Smooth muscle cell (in vitro differentiated cells): Measurements from ENCODE around the gene PRSS22. TPM values are rescaled to one million over a fixed set of nuclear protein-coding genes. Genes with fewer than 3 reads are reported as not detected.

Experiments used
- DNase-seq: peaks from one replicate; lab custom pipeline; 2025; ENCODE audit not compliant: unreplicated experiment; lab: John Stamatoyannopoulos, UW
- H2AFZ ChIP-seq: fragments of 200-600 bp; sonication (generic); 2 replicates; pipeline ENCODE4 v1.6.0; 2016; ENCODE audit warnings: antibody characterized with exemption, low read depth, mild to moderate bottlenecking
- H3F3A ChIP-seq: fragments of 200-600 bp; sonication (generic); 2 replicates; pipeline ENCODE4 v1.6.0; 2017; ENCODE audit warnings: antibody characterized with exemption, low read depth
- H3K27ac ChIP-seq: fragments of 200-600 bp; sonication (generic); 2 replicates; pipeline ENCODE4 v1.5.1; 2016; ENCODE audit warnings: low read depth, mild to moderate bottlenecking
- H3K27me3 ChIP-seq: fragments of 200-600 bp; sonication (generic); 2 replicates; pipeline ENCODE4 v1.6.1; 2016; ENCODE audit warnings: low read depth, mild to moderate bottlenecking
- H3K36me3 ChIP-seq: fragments of 200-600 bp; sonication (generic); 2 replicates; pipeline ENCODE4 v1.5.1; 2016; ENCODE audit warnings: low read depth
- H3K4me1 ChIP-seq: fragments of 200-600 bp; sonication (generic); 2 replicates; pipeline ENCODE4 v1.5.1; 2016; ENCODE audit warnings: low read depth
- H3K4me2 ChIP-seq: fragments of 200-600 bp; sonication (generic); 2 replicates; pipeline ENCODE4 v1.6.0; 2016; ENCODE audit warnings: mild to moderate bottlenecking
- H3K4me3 ChIP-seq: fragments of 200-600 bp; sonication (generic); 2 replicates; pipeline ENCODE4 v1.5.1; 2016; ENCODE audit warnings: mild to moderate bottlenecking
- H3K79me2 ChIP-seq: fragments of 200-600 bp; sonication (generic); 2 replicates; pipeline ENCODE4 v1.6.0; 2016; ENCODE audit warnings: low read depth, mild to moderate bottlenecking
- H3K9ac ChIP-seq: fragments of 200-600 bp; sonication (generic); 2 replicates; pipeline ENCODE4 v1.6.0; 2016; ENCODE audit warnings: low read depth
- H3K9me3 ChIP-seq: fragments of 200-600 bp; sonication (generic); replicated peaks from 2 replicates; pipeline ENCODE4 v1.5.1; 2016; ENCODE audit warnings: low read depth
- H4K20me1 ChIP-seq: fragments of 200-600 bp; sonication (generic); 2 replicates; pipeline ENCODE4 v1.6.0; 2016; ENCODE audit warnings: low read depth
- WGBS: methylation state at CpG from one replicate; pipeline ENCODE4 v1.1.7; 2016; ENCODE audit warnings: low lambda C conversion rate; 5-methylcytosine and 5-hydroxymethylcytosine counted together
- polyA plus RNA-seq: library from polyadenylated mRNA; unstranded; fragments of >200 nt; fragmentation: Nextera tagmentation; extraction: Ambion mirVana; gene quantifications from 2 replicates; pipeline ENCODE4 v1.2.1, GENCODE V29; 2016
- total RNA-seq: library from RNA; depleted of rRNA; stranded (reverse); fragments of >200 nt; gene quantifications from 2 replicates; pipeline ENCODE4 v1.2.3, GENCODE V29; 2014
- TF ChIP-seq, protein P1 (sequence below): fragments of 200-600 bp; sonication (generic); IDR thresholded peaks from 2 replicates; pipeline ENCODE4 v1.5.1; 2017; ENCODE audit warnings: borderline replicate concordance, mild to moderate bottlenecking, antibody characterized with exemption; ENCODE audit not compliant: insufficient read depth, poor library complexity, severe bottlenecking

Gene PRSS22
- total and polyA plus RNA-seq, 2 experiments from 2014 or later: 0.79 to 2.2 TPM

DNA sequence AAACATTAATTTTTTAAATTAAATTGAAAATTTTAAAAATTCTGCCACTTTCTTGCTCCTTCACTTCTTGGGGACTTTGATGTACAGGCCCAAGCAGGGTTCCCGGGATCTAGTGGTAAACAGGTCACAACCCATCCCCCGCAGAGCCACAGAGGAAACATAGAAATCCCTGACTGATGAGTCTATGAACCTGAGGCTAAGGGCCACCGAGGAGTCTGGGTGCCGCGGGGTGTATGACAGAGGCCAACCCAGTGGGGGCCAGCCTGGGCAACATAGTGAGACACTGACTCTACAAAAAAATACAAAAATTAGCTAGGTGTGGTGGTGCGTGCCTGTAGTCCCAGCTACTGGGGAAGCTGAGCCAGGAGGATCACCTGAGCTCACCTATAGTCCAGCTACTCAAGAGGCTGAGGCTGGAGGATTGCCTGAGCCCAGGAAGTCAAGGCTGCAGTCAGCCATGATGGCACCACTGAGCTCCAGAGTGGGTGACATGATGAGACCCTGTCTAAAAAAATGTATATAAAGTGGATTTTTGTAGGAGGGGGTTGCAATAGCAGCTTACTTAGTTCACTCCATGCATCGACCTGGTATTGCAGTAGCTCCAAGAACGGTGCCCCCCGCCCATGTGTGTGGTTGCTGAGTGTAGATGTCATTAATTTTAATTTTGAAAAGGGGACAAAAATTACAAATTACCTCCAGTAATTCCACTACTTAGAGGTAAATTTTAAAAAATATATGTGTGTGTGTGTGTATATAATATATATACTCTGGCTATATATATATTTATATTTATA, 44.6 kb upstream of the PRSS22 start:
- TF ChIP-seq, protein P1, sequence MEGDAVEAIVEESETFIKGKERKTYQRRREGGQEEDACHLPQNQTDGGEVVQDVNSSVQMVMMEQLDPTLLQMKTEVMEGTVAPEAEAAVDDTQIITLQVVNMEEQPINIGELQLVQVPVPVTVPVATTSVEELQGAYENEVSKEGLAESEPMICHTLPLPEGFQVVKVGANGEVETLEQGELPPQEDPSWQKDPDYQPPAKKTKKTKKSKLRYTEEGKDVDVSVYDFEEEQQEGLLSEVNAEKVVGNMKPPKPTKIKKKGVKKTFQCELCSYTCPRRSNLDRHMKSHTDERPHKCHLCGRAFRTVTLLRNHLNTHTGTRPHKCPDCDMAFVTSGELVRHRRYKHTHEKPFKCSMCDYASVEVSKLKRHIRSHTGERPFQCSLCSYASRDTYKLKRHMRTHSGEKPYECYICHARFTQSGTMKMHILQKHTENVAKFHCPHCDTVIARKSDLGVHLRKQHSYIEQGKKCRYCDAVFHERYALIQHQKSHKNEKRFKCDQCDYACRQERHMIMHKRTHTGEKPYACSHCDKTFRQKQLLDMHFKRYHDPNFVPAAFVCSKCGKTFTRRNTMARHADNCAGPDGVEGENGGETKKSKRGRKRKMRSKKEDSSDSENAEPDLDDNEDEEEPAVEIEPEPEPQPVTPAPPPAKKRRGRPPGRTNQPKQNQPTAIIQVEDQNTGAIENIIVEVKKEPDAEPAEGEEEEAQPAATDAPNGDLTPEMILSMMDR: no peak
- H4K20me1 ChIP-seq: no peaks in the 10 kb centered on the region
- no peak overlapping the region for H3K4me2 ChIP-seq
- H3K4me1 ChIP-seq: peaks cover 3% of the 10 kb centered on the region
- no peak overlapping the region for H3K9ac ChIP-seq
- H3K9me3 ChIP-seq: no peaks in the 10 kb centered on the region
- 94% methylated on average over 9 of the region's 9 CpGs for WGBS
- H3K27ac ChIP-seq: no peak overlapping the region
- H3K79me2 ChIP-seq: no peaks in the 10 kb centered on the region
- no peak for DNase-seq
- H3F3A ChIP-seq: peaks cover 13% of the 10 kb centered on the region
- no peak overlapping the region for H2AFZ ChIP-seq
- H3K27me3 ChIP-seq: no peaks in the 10 kb centered on the region
- H3K36me3 ChIP-seq: no peaks in the 10 kb centered on the region
- H3K4me3 ChIP-seq: no peak overlapping the region

DNA sequence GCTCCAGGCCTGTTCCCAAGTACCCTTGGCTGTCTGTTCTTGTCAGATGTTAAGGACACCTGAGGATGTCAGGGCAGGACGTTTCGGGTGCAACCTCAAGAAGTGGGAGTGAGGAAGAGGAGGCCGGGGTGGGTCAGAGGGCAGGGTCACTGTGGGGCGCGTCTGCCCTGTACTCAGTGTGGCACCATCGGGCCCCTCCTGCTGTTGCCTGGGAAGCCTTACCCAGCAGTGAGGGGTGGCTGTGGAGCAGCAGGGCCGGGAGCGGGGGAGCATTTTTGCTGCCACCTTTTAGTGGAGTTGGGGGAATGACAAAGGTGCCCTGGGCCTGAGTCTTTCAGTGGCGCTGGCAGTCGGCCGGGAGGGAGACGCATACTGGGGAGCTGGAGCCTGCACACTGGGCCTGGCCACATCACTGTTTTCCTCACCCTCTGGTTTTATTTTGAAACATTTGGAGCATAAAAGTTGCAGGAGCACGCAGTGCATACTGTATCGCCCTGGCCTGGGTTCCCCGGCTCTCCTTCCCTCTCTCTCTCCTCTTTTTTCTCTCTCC, 42.6 kb upstream of the PRSS22 start:
- Histone ChIP-seq H3K9ac (no peak overlapping the region), H3K36me3 (no peaks in the 10 kb centered on the region), H3K79me2 (no peaks in the 10 kb centered on the region), H3K4me3 (no peak overlapping the region), H4K20me1 (peaks cover 7% of the 10 kb centered on the region), H3K9me3 (no peaks in the 10 kb centered on the region), H3K4me2 (no peak overlapping the region), H3K27ac (no peak overlapping the region), H3F3A (peaks cover 5% of the 10 kb centered on the region), H2AFZ (no peak overlapping the region), H3K27me3 (no peaks in the 10 kb centered on the region), H3K4me1 (peaks cover 3% of the 10 kb centered on the region)
- TF ChIP-seq, protein P1: no peak
- no peak for DNase-seq
- WGBS: 95% methylated on average over 15 of the region's 15 CpGs

DNA sequence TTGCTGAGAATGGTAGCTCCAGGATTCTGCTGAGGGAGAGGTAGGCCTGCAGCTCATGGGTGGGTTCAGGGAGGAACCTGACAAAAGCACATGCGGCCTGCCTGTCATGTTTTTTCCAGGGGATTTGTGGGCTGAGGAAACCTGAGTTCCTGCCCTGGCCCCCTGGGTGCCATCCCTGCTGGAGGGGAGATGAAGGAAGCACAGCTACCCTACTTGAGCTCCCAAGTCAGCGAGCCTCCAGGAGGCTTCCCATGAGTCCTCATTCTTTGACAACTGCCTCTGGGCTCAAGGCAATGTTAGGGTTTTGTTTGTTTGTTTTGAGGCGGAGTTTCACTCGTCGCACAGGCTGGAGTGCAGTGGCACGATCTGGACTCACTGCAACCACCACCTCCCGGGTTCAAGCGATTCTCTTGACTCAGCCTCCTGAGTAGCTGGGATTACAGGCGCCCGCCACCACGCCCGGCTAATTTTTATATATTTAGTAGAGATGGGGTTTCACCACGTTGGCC, 41.6 kb upstream of the PRSS22 start:
- no peak overlapping the region for H2AFZ ChIP-seq
- H3K4me1 ChIP-seq: peaks cover 3% of the 10 kb centered on the region
- H3K9ac ChIP-seq: no peak overlapping the region
- TF ChIP-seq, protein P1: no peak
- no peak overlapping the region for H3K27ac ChIP-seq
- peaks cover 16% of the 10 kb centered on the region for H4K20me1 ChIP-seq
- no peaks in the 10 kb centered on the region for H3K27me3 ChIP-seq
- H3K4me3 ChIP-seq: no peak overlapping the region
- WGBS: 95% methylated on average over 13 of the region's 13 CpGs
- H3F3A ChIP-seq: peaks cover 5% of the 10 kb centered on the region
- no peaks in the 10 kb centered on the region for H3K9me3 ChIP-seq
- no peaks in the 10 kb centered on the region for H3K36me3 ChIP-seq
- H3K4me2 ChIP-seq: no peak overlapping the region
- H3K79me2 ChIP-seq: no peaks in the 10 kb centered on the region
- no peak for DNase-seq
